ENCODE results near the gene PADI6.

The PADI6 gene

GRCh38 chr1:17400725-17401341 lies 28.8 kb downstream of the PADI6 start:
- no peak overlapping the region for H3K4me3 ChIP-seq (ENCODE audit: low read depth, low read length)
- no peak for TF ChIP-seq MYC (IDR thresholded peaks at IDR 0.05; ENCODE audit: low read depth, low read length)
- TF ChIP-seq CTCF (IDR thresholded peaks at IDR 0.05; ENCODE audit: low read depth, low read length), result no peak
- no peak for TF ChIP-seq POLR2A (IDR thresholded peaks at IDR 0.05; ENCODE audit: extremely low read depth, insufficient read length)
- TF ChIP-seq MAX (IDR thresholded peaks at IDR 0.05; ENCODE audit: low read depth, low read length), result no peak
- no peak for DNase-seq (ENCODE audit: low read depth)

- DNase-seq (ENCODE audit: low read depth), result no peak
- no peak overlapping the region for H3K4me3 ChIP-seq (ENCODE audit: low read depth, low read length)
- TF ChIP-seq POLR2A (IDR thresholded peaks at IDR 0.05; ENCODE audit: extremely low read depth, insufficient read length) (no peak), MAX (IDR thresholded peaks at IDR 0.05; ENCODE audit: low read depth, low read length) (no peak), MYC (IDR thresholded peaks at IDR 0.05; ENCODE audit: low read depth, low read length) (no peak), CTCF (IDR thresholded peaks at IDR 0.05; ENCODE audit: low read depth, low read length) (no peak)
Measured at GRCh38 chr1:17401841-17402240, 29.8 kb downstream of the PADI6 start.

- no peak overlapping the region for H3K4me3 ChIP-seq (ENCODE audit: low read depth, low read length)
- TF ChIP-seq POLR2A (IDR thresholded peaks at IDR 0.05; ENCODE audit: extremely low read depth, insufficient read length) (no peak), CTCF (IDR thresholded peaks at IDR 0.05; ENCODE audit: low read depth, low read length) (no peak), MAX (IDR thresholded peaks at IDR 0.05; ENCODE audit: low read depth, low read length) (no peak), MYC (IDR thresholded peaks at IDR 0.05; ENCODE audit: low read depth, low read length) (no peak)
- no peak for DNase-seq (ENCODE audit: low read depth)
Measured at GRCh38 chr1:17403081-17403480, 31.1 kb downstream of the PADI6 start.

- no peak overlapping the region for H3K4me3 ChIP-seq (ENCODE audit: low read depth, low read length)
- no peak for DNase-seq (ENCODE audit: low read depth)
- TF ChIP-seq CTCF (IDR thresholded peaks at IDR 0.05; ENCODE audit: low read depth, low read length) (no peak), MAX (IDR thresholded peaks at IDR 0.05; ENCODE audit: low read depth, low read length) (no peak), MYC (IDR thresholded peaks at IDR 0.05; ENCODE audit: low read depth, low read length) (no peak), POLR2A (IDR thresholded peaks at IDR 0.05; ENCODE audit: extremely low read depth, insufficient read length) (no peak)
Measured at GRCh38 chr1:17404034-17404684, 32.2 kb downstream of the PADI6 start.

- TF ChIP-seq MYC (IDR thresholded peaks at IDR 0.05; ENCODE audit: low read depth, low read length) (no peak), POLR2A (IDR thresholded peaks at IDR 0.05; ENCODE audit: extremely low read depth, insufficient read length) (no peak), MAX (IDR thresholded peaks at IDR 0.05; ENCODE audit: low read depth, low read length) (no peak), CTCF (IDR thresholded peaks at IDR 0.05; ENCODE audit: low read depth, low read length) (no peak)
- DNase-seq (ENCODE audit: low read depth), result peak; percentile 18
- no peak overlapping the region for H3K4me3 ChIP-seq (ENCODE audit: low read depth, low read length)
Measured at GRCh38 chr1:17404820-17405219, 32.8 kb downstream of the PADI6 start.

All from NB4 (cell line).